Ecto neural progenitor cell (in vitro differentiated cells): ENCODE results near the gene KCNMA1.
A peak's percentile ranks its signal among the peaks of the same experiment; 100 is the strongest.
"Not testable (repeated sequence)": the region's sequence is repeated elsewhere in the genome, so short reads cannot be mapped to it uniquely, and the experiment has no call there.

Source experiments
- DNase-seq: peaks from one replicate; pipeline ENCODE4 v3.0.0-alpha.2; 2018; ENCODE audit warnings: low spot score

The KCNMA1 gene

GRCh38 chr10:77416311-77417135 lies 221.1 kb downstream of the KCNMA1 start:
- no peak for DNase-seq

GRCh38 chr10:77415313-77415960 lies 222.2 kb downstream of the KCNMA1 start:
- no peak for DNase-seq

GRCh38 chr10:77413231-77413630 lies 224.4 kb downstream of the KCNMA1 start:
- no peak for DNase-seq

- DNase-seq: not testable (repeated sequence)
Measured at GRCh38 chr10:77412573-77413133, 225.0 kb downstream of the KCNMA1 start.

GRCh38 chr10:77411805-77412204 lies 225.8 kb downstream of the KCNMA1 start:
- no peak for DNase-seq

- DNase-seq: no peak
Measured at GRCh38 chr10:77410523-77410922, 227.1 kb downstream of the KCNMA1 start.

GRCh38 chr10:77409697-77410471 lies 227.7 kb downstream of the KCNMA1 start:
- DNase-seq: no peak

- DNase-seq: no peak
Measured at GRCh38 chr10:77408259-77408658, 229.3 kb downstream of the KCNMA1 start.

- no peak for DNase-seq
Measured at GRCh38 chr10:77406764-77407430, 230.7 kb downstream of the KCNMA1 start.

- peak; percentile 78 for DNase-seq
Measured at GRCh38 chr10:77405771-77406241, 231.8 kb downstream of the KCNMA1 start.

- no peak for DNase-seq
Measured at GRCh38 chr10:77404810-77405209, 232.8 kb downstream of the KCNMA1 start.

- DNase-seq: no peak
Measured at GRCh38 chr10:77403761-77404160, 233.8 kb downstream of the KCNMA1 start.

GRCh38 chr10:77401683-77402082 lies 235.9 kb downstream of the KCNMA1 start:
- DNase-seq: no peak

- DNase-seq: no peak
Measured at GRCh38 chr10:77400033-77400432, 237.6 kb downstream of the KCNMA1 start.

- DNase-seq: no peak
Measured at GRCh38 chr10:77398986-77399755, 238.4 kb downstream of the KCNMA1 start.

- DNase-seq: no peak
Measured at GRCh38 chr10:77398558-77398957, 239.1 kb downstream of the KCNMA1 start.

GRCh38 chr10:77397103-77397502 lies 240.5 kb downstream of the KCNMA1 start:
- no peak for DNase-seq

- no peak for DNase-seq
Measured at GRCh38 chr10:77396290-77396689, 241.3 kb downstream of the KCNMA1 start.

GRCh38 chr10:77393821-77394501 lies 243.6 kb downstream of the KCNMA1 start:
- DNase-seq: no peak

- DNase-seq: no peak
Measured at GRCh38 chr10:77393411-77393810, 244.2 kb downstream of the KCNMA1 start.
